Stimulated activated CD4-positive, alpha-beta T cell treated with anti-CD3 and anti-CD28 coated beads, TNF-alpha, amount 100 ng/mL, for 48 hours (primary cell): ENCODE measurements around the gene MYMK.
"Not testable (repeated sequence)": the region's sequence is repeated elsewhere in the genome, so short reads cannot be mapped to it uniquely, and the experiment has no call there.

Experiments used
- DNase-seq, 3 donors: peaks; one replicate each; pipeline ENCODE4 v3.0.0-alpha.2; 2020; ENCODE audit warnings: low read depth in 3 of 3

The MYMK gene

GRCh38 chr9:133524679-133525228, at the start of gene MYMK:
MYMK (minus strand) TSS chr9:133524959; CDS start chr9:133524844, 115 bp downstream.
- no peak for DNase-seq

- no peak for DNase-seq
Measured at GRCh38 chr9:133573791-133574515, 49.2 kb upstream of the MYMK start.

- DNase-seq, result no peak
Measured at GRCh38 chr9:133572821-133573361, 48.1 kb upstream of the MYMK start.

- DNase-seq, result no peak
Measured at GRCh38 chr9:133571896-133572595, 47.3 kb upstream of the MYMK start.

DNA sequence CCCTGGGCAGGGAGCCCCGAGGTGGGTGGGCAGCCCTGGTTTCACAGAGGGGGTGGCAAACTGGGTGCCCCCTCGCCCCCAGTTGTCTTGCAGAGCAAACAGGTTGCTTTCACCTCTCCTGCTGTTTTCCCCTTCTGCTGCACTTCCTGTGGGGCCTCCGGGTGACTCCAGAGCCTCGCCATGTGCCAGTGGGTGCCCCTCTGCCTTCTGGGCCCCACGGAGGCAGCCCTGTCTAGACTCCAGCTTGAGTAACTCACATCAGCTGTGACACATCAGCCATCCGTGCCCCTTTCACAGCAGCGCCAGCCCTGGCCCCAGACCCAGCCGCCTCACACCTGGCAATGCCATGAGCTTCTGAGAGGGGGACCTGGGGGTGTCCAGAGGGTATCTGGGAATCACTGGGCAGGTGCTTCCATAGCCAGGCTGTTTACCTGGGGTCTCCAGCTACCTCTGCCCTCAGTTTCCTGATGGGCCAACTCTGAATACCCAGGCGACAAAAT, 46.7 kb upstream of the MYMK start:
- DNase-seq, result no peak

DNA sequence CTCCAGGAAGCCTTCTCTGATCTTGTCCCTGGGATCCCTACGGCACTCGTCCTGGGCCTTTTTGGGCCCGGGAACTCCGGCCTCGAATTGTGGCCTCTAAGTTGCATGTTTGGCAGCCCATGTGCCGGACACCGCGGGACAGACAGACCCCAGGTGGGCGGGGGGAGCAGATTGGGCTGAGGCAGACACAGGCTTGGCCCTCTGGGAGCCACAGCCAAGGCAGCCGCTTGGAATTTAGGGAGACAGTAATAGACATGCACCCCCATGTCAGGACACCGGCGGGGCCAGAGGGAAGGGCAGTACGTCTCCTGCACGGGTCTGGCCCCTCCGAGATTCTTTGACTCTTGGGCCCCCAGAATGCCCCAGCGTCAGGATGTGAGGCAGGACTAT, 45.9 kb upstream of the MYMK start:
- no peak for DNase-seq

DNA sequence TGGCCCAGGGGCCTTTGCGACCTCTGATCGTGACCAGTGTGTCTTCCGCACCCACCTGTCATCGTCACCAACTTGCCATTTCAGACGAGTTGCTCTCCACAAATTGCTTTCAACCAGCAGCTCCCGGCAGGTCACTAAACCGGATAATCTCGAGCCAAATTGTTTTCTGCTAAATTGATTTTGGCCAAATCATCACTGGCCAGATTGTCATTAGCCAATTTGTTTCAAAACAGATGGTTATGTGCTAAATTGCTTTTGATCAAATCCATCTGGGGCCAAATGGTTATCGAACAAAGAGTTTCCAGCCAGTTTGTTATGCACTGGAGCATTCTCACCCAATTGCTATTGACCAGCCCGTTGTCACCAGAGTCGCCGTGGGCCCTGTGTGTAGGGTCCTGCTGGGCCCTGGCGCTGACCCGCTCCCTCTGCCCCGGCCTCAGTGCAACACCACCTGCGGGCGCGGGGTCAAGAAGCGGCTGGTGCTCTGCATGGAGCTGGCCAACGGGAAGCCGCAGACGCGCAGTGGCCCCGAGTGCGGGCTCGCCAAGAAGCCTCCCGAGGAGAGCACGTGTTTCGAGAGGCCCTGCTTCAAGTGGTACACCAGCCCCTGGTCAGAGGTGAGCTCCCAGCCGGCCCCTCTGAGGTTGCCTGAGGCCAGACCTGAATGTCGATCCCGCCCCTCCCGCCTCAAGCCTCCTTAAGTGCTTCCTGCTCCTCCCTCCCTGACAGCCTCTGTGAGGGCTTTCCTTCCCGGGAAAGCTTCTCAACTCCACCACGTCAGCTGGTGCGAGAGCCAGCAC, 45.3 kb upstream of the MYMK start:
- no peak for DNase-seq

DNA sequence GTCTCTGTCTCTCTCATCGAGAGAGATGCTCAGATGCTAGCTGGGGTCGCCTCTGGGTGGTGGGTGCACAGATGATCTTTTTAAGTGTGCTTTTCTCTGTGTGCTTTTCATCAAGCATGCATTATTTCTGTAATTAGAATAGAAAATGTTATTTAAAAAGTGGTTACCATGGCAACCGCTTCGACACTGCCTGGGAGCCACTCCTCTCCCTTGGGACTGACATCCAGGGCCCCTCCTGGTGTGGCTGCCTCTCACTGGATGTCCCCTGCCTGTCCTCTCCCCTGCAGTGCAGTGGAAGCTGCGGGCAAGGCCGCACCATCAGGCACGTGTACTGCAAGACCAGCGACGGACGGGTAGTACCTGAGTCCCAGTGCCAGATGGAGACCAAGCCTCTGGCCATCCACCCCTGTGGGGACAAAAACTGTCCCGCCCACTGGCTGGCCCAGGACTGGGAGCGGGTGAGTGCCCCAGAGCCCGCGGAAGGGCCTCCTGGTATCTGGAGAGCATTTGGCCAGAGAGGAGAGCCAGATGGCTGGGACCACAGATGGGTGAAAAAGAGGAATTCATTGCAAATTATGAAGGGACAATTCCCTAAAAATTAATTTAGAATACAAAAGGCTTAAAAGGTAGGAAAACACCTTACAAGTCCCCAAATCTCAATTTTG, 44.5 kb upstream of the MYMK start:
- DNase-seq, result no peak

DNA sequence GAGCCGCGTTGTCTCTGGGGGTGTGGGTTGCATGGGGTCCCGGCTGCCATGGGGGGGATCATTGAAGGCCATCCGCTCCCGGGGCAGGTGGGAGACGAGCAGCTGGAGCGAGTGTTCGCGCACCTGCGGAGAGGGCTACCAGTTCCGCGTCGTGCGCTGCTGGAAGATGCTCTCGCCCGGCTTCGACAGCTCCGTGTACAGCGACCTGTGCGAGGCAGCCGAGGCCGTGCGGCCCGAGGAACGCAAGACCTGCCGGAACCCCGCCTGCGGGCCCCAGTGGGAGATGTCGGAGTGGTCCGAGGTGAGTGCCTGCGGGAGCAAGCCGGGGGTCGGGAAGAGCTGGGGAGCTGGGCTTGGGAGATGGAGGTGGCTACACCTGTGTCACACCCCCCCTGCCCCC, 43.4 kb upstream of the MYMK start:
- no peak for DNase-seq

DNA sequence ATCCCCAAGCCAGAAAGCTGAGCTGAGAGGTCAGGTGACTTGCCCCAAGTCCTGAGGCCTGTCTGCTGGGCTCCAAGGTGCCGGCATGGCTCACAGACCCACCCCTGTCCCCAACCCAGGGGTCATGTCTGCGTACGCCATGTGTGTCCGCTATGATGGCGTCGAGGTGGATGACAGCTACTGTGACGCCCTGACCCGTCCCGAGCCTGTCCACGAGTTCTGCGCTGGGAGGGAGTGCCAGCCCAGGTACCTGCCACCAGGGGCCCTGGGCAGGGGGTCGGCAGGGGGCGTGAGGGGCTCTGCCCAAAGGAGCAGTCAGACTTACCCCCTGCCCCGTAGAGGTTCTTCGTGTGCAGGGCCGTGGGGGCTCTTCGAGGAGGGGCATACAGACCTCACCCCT, 42.1 kb upstream of the MYMK start:
- no peak for DNase-seq

GRCh38 chr9:133566382-133566781, 41.6 kb upstream of the MYMK start:
- no peak for DNase-seq

GRCh38 chr9:133564451-133565116, 39.8 kb upstream of the MYMK start:
- no peak for DNase-seq

GRCh38 chr9:133563814-133564213, 39.1 kb upstream of the MYMK start:
- DNase-seq, result not testable (repeated sequence)

- no peak for DNase-seq
Measured at GRCh38 chr9:133563291-133563796, 38.6 kb upstream of the MYMK start.

DNA sequence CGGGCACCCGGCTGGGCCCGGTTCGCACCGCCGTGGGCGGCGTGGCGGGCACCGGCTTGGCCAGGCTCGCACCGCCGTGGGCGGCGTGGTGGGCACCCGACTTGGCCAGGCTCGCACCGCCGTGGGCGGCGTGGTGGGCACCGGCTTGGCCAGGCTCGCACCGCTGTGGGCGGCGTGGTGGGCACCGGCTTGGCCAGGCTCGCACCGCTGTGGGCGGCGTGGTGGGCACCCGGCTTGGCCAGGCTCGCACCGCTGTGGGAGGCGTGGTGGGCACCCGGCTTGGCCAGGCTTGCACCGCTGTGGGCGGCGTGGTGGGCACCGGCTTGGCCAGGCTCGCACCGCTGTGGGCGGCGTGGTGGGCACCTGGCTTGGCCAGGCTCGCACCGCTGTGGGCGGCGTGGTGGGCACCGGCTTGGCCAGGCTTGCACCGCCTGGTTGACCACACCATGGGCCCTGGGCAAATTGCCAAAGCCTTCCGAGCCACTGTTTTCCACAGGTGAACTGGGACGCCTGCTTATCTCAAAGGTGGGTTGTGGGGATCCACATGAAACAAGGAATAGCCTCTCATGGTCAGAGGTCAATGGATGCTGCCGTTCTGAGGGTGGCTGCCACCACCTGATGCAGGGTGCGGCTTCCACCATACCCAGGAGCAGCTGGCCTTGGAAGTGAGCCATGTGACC, 38.0 kb upstream of the MYMK start:
- DNase-seq, result no peak

DNA sequence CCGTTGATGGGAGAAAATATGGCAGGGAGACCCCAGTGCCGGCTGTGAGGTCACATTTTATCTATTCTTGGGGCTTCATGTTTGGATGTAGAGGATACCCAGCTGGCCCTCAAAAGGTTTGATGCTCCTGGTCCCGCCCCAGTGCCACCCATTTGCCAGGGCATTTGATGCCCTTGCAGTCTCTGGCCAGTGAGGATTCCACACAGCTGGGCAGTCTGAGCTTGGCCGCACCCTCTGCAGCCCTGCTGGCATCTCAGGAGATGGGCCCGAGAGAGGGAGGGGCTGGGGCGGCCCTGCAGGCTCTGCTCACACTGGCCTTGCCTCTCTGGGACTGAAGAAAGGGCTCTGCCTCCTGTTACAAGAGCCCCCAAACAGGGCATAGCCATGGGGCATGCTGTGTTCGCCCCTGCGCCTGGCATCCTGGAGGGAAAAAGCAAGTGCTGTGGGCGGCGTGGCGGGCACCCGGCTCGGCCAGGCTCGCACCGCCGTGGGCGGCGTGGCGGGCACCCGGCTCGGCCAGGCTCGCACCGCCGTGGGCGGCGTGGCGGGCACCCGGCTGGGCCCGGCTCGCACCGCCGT, 37.3 kb upstream of the MYMK start:
- DNase-seq, result no peak

DNA sequence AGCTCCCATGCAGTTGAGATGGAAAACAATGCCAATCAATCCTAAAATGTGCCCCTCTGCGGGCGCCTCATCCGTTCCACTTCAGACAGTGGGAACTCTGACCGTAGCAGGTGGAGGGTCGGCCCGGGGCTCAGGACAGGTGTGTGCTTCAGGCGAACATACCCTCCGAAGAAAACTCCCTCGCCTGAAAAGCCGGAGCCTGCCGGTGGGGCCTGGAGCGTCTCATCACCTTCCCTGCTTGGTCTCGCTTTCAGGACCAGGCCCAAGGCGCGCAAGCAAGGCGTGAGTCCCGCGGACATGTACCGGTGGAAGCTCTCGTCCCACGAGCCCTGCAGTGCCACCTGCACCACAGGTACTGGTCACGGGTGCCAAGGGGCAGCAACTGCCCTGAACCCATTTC, 36.2 kb upstream of the MYMK start:
- DNase-seq, result no peak

- no peak for DNase-seq
Measured at GRCh38 chr9:133560311-133560710, 35.6 kb upstream of the MYMK start.
